ENCODE data around the gene MAPK6. TPM values are rescaled to one million over a fixed set of nuclear protein-coding genes. Genes with fewer than 3 reads are reported as not detected.
"Not testable (repeated sequence)": the region's sequence is repeated elsewhere in the genome, so short reads cannot be mapped to it uniquely, and the experiment has no call there.

MAPK6 gene
- 88.9 TPM for total RNA-seq

- H3K4me1 ChIP-seq (ENCODE audit: insufficient read depth, low read length), result peaks cover 56% of the 10 kb centered on the region
- H3K9me3 ChIP-seq (ENCODE audit: low read depth, low read length), result no peaks in the 10 kb centered on the region
- H3K27me3 ChIP-seq (ENCODE audit: insufficient read depth, low read length), result no peaks in the 10 kb centered on the region
- peak within 1 kb of the TSS; percentile 78 for H3K4me3 ChIP-seq (ENCODE audit: low read length)
Measured at GRCh38 chr15:52018693-52019393, at the start of gene MAPK6. Gene MAPK6, plus strand, starts transcription at chr15:52019219. Its CDS starts 27,242 bp downstream, at chr15:52046461.

GRCh38 chr15:51969728-51970127 lies 49.3 kb upstream of the MAPK6 start:
- peaks cover 7% of the 10 kb centered on the region for H3K9me3 ChIP-seq (ENCODE audit: low read depth, low read length)
- peaks cover 21% of the 10 kb centered on the region for H3K4me1 ChIP-seq (ENCODE audit: insufficient read depth, low read length)
- H3K27me3 ChIP-seq (ENCODE audit: insufficient read depth, low read length), result no peaks in the 10 kb centered on the region
- H3K4me3 ChIP-seq (ENCODE audit: low read length), result no peak overlapping the region

GRCh38 chr15:51970132-51970817 lies 48.7 kb upstream of the MAPK6 start:
- no peaks in the 10 kb centered on the region for H3K27me3 ChIP-seq (ENCODE audit: insufficient read depth, low read length)
- H3K4me1 ChIP-seq (ENCODE audit: insufficient read depth, low read length), result peaks cover 21% of the 10 kb centered on the region
- H3K4me3 ChIP-seq (ENCODE audit: low read length), result no peak overlapping the region
- peaks cover 7% of the 10 kb centered on the region for H3K9me3 ChIP-seq (ENCODE audit: low read depth, low read length)

GRCh38 chr15:51971032-51971374 lies 48.0 kb upstream of the MAPK6 start:
- no peaks in the 10 kb centered on the region for H3K27me3 ChIP-seq (ENCODE audit: insufficient read depth, low read length)
- peaks cover 21% of the 10 kb centered on the region for H3K4me1 ChIP-seq (ENCODE audit: insufficient read depth, low read length)
- peaks cover 7% of the 10 kb centered on the region for H3K9me3 ChIP-seq (ENCODE audit: low read depth, low read length)
- peak overlapping the region; percentile 86 for H3K4me3 ChIP-seq (ENCODE audit: low read length)

- Histone ChIP-seq H3K4me3 (ENCODE audit: low read length) (peak within 1 kb of the TSS; percentile 86), H3K27me3 (ENCODE audit: insufficient read depth, low read length) (no peaks in the 10 kb centered on the region), H3K4me1 (ENCODE audit: insufficient read depth, low read length) (peaks cover 21% of the 10 kb centered on the region), H3K9me3 (ENCODE audit: low read depth, low read length) (peaks cover 7% of the 10 kb centered on the region)
Measured at GRCh38 chr15:51971375-51972133, 47.5 kb upstream of the MAPK6 start, which contains the start of gene LEO1. Gene LEO1, minus strand, starts transcription at chr15:51971778. Its CDS starts 33 bp downstream, at chr15:51971745.

- no peaks in the 10 kb centered on the region for H3K27me3 ChIP-seq (ENCODE audit: insufficient read depth, low read length)
- peaks cover 21% of the 10 kb centered on the region for H3K4me1 ChIP-seq (ENCODE audit: insufficient read depth, low read length)
- H3K4me3 ChIP-seq (ENCODE audit: low read length), result no peak overlapping the region
- H3K9me3 ChIP-seq (ENCODE audit: low read depth, low read length), result no peaks in the 10 kb centered on the region
Measured at GRCh38 chr15:51973220-51973619, 45.8 kb upstream of the MAPK6 start.

GRCh38 chr15:51973775-51974174 lies 45.2 kb upstream of the MAPK6 start:
- Histone ChIP-seq H3K27me3 (ENCODE audit: insufficient read depth, low read length) (no peaks in the 10 kb centered on the region), H3K4me3 (ENCODE audit: low read length) (no peak overlapping the region), H3K4me1 (ENCODE audit: insufficient read depth, low read length) (peaks cover 21% of the 10 kb centered on the region), H3K9me3 (ENCODE audit: low read depth, low read length) (no peaks in the 10 kb centered on the region)

- no peaks in the 10 kb centered on the region for H3K9me3 ChIP-seq (ENCODE audit: low read depth, low read length)
- no peaks in the 10 kb centered on the region for H3K27me3 ChIP-seq (ENCODE audit: insufficient read depth, low read length)
- H3K4me3 ChIP-seq (ENCODE audit: low read length), result no peak overlapping the region
- peaks cover 12% of the 10 kb centered on the region for H3K4me1 ChIP-seq (ENCODE audit: insufficient read depth, low read length)
Measured at GRCh38 chr15:51982013-51982769, 36.8 kb upstream of the MAPK6 start.

GRCh38 chr15:51982770-51983103 lies 36.3 kb upstream of the MAPK6 start:
- Histone ChIP-seq H3K9me3 (ENCODE audit: low read depth, low read length) (no peaks in the 10 kb centered on the region), H3K4me1 (ENCODE audit: insufficient read depth, low read length) (peaks cover 12% of the 10 kb centered on the region), H3K27me3 (ENCODE audit: insufficient read depth, low read length) (no peaks in the 10 kb centered on the region), H3K4me3 (ENCODE audit: low read length) (no peak overlapping the region)

GRCh38 chr15:51991141-51991540 lies 27.9 kb upstream of the MAPK6 start:
- Histone ChIP-seq H3K4me1 (ENCODE audit: insufficient read depth, low read length) (no peaks in the 10 kb centered on the region), H3K9me3 (ENCODE audit: low read depth, low read length) (no peaks in the 10 kb centered on the region), H3K27me3 (ENCODE audit: insufficient read depth, low read length) (no peaks in the 10 kb centered on the region), H3K4me3 (ENCODE audit: low read length) (no peak overlapping the region)

- Histone ChIP-seq H3K9me3 (ENCODE audit: low read depth, low read length) (no peaks in the 10 kb centered on the region), H3K4me1 (ENCODE audit: insufficient read depth, low read length) (no peaks in the 10 kb centered on the region), H3K27me3 (ENCODE audit: insufficient read depth, low read length) (no peaks in the 10 kb centered on the region), H3K4me3 (ENCODE audit: low read length) (no peak overlapping the region)
Measured at GRCh38 chr15:51992953-51993352, 26.1 kb upstream of the MAPK6 start.

- no peaks in the 10 kb centered on the region for H3K9me3 ChIP-seq (ENCODE audit: low read depth, low read length)
- no peak overlapping the region for H3K4me3 ChIP-seq (ENCODE audit: low read length)
Measured at GRCh38 chr15:52002351-52002750, 16.7 kb upstream of the MAPK6 start.

GRCh38 chr15:52003089-52003488 lies 15.9 kb upstream of the MAPK6 start:
- H3K27me3 ChIP-seq (ENCODE audit: insufficient read depth, low read length); H3K4me1 ChIP-seq (ENCODE audit: insufficient read depth, low read length); H3K9me3 ChIP-seq (ENCODE audit: low read depth, low read length); H3K4me3 ChIP-seq (ENCODE audit: low read length): not testable (repeated sequence)

More at GRCh38 chr15:52002351-52002750, 16.7 kb upstream of the MAPK6 start:
- peaks cover 8% of the 10 kb centered on the region for H3K4me1 ChIP-seq (ENCODE audit: insufficient read depth, low read length)
- no peaks in the 10 kb centered on the region for H3K27me3 ChIP-seq (ENCODE audit: insufficient read depth, low read length)

- Histone ChIP-seq H3K27me3 (ENCODE audit: insufficient read depth, low read length) (no peaks in the 10 kb centered on the region), H3K9me3 (ENCODE audit: low read depth, low read length) (no peaks in the 10 kb centered on the region), H3K4me1 (ENCODE audit: insufficient read depth, low read length) (peaks cover 16% of the 10 kb centered on the region), H3K4me3 (ENCODE audit: low read length) (no peak overlapping the region)
Measured at GRCh38 chr15:52003710-52004109, 15.3 kb upstream of the MAPK6 start.

- Histone ChIP-seq H3K27me3 (ENCODE audit: insufficient read depth, low read length) (no peaks in the 10 kb centered on the region), H3K4me1 (ENCODE audit: insufficient read depth, low read length) (peaks cover 21% of the 10 kb centered on the region), H3K9me3 (ENCODE audit: low read depth, low read length) (no peaks in the 10 kb centered on the region), H3K4me3 (ENCODE audit: low read length) (no peak overlapping the region)
Measured at GRCh38 chr15:52004806-52005205, 14.2 kb upstream of the MAPK6 start.
